ENCODE measurements around the gene LPO.

The LPO gene

DNA sequence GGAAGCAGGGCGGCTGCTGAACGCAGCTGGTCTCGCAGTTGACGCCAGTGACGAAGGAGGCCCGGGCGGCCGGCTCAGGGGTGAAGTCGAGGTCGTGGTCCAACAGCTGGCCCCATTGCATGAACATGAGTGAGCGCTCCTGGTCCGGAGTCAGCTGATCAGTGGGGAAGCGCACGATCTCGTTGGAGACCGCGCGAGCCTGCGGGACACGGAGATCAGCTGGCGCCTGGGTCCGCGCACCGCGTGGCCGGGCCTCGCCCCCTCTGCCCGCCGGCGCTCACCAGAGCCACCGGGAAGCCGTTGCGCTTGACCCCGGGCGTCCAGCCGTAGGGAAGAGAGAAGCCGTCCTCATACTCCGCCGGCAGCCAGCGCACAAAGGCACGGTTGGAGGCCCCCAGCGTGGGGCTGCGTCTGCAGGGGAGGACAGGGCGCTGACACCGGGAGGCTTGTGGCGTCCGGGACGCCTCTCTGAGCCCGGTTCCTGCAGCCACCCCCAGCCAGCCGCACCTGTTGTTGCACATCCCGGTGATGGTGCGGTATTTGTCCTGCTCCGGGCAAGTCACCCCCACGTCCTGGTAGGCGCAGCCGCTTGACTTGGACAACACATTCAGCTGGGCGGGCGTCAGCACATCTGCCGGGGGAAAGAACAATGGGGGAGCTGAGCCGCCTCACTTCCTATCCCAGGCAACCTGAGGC, 40.8 kb downstream of the LPO start:
- no peak for DNase-seq

DNA sequence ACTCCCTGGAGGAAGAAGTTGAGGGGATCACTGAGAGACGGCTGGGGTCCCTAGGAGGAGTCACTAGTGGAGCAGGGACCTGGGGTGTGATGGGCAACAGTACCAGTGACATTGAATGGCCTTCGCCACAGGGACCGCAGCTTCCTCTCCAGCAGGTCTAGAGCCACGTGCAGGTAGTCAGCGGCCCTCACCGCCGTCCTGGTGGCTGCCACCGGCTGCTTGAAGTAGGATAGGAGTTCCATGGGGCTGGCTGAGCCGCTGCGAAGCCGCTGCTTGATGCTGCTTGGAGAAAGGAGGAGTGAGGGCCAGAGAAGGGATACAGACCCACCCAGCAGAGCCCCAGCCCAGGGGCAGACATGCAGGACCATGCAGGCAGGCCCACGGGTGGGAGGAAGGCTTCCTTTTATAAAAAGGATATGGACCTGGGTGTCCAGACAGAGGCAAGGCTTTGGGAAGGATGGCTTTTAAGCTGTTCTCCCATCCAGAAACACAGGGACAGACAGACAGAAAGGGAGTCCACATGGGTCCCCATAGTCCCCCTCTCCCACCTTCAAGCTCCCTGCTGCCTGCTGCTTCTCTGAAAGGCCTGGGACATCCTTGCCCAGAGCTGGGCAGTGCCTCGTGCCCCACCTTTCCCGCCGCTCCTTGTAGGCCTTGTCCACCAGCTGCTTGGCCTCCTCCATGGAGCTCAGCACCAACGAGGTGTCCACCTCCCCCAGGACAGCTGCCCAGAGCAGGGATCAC, 41.5 kb downstream of the LPO start:
- no peak for DNase-seq

DNA sequence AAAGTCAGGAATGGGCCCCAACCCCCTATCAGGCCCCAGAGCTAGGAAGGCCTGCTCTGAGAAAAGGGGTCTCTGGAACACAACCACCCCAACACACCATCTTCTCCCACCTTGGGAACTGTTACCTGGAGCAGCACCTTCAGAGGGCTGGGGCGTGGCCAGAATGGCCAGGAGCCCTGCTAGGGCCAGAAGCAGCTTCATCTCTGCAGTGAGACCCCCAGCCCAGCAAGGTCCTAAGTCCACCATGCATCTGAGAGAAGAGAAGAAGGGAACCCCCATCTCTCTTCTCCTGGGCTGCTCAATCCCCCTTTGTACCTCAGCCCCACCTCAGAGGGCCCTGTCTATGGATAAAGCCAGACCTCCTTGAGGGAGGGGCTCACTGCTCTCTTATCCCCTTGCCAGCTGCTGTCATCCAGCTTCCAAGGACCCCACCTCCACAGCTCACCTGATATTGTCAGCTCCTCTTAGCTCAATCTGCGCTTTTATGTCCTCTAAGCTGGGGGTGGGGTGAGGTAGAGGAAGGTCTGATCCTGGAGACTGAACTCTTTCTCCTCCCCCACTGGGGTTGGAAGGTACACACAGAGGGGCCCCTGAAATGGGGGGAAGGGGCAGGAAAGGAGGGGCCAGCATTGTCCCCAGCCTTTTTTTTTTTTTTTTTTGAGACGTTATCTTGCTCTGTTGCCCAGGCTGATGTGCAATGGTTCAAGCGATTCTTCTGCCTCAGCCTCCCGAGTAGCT, 42.3 kb downstream of the LPO start, which contains the start of gene MPO:
Gene MPO, minus strand, starts transcription at position 456 of the 738 bp plus-strand sequence. Its CDS starts 177 bp downstream, at position 279.
- DNase-seq = no peak

DNA sequence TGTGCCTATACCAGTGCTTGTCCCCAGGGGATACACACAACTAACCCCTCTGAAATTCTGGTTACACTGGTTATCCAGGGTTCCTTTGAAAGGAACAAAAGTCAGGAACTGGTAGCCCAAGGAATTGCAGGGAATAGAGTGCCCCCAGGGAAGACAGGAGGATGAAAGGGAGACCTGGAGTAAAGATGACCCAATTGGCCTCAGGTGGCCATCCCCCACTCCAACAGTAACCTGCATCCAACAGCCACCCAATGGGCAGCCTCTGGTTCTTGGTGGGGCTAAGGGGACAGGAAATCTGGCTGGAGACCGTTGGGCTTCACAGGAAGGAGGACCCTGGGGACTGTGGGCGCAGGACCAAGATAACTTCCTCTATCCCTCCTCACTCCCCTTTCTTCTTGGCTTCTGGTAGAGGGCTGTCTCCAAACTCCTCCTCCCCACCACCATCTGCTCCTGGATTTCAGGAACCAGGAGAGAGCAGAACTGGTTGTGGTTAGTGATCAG, 43.2 kb downstream of the LPO start:
- no peak for DNase-seq

DNA sequence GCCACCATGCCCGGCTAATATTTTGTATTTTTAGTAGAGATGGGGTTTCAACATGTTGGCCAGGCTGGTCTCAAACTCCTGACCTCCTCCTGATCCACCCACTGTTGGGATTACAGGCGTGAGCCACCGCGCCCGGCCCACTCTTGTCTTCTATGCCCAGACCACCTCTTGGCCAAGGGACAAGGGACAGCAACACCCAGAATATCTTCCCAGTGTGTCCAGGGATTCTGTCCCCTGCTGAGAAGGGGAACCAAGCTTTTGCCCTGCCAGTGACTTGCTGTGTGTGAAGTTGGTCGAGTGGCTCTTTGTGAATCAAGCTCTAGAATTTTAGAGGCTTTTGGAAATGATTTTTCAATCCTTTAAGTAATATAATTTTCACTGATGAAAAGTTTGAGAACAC, 44.1 kb downstream of the LPO start:
- no peak for DNase-seq

DNA sequence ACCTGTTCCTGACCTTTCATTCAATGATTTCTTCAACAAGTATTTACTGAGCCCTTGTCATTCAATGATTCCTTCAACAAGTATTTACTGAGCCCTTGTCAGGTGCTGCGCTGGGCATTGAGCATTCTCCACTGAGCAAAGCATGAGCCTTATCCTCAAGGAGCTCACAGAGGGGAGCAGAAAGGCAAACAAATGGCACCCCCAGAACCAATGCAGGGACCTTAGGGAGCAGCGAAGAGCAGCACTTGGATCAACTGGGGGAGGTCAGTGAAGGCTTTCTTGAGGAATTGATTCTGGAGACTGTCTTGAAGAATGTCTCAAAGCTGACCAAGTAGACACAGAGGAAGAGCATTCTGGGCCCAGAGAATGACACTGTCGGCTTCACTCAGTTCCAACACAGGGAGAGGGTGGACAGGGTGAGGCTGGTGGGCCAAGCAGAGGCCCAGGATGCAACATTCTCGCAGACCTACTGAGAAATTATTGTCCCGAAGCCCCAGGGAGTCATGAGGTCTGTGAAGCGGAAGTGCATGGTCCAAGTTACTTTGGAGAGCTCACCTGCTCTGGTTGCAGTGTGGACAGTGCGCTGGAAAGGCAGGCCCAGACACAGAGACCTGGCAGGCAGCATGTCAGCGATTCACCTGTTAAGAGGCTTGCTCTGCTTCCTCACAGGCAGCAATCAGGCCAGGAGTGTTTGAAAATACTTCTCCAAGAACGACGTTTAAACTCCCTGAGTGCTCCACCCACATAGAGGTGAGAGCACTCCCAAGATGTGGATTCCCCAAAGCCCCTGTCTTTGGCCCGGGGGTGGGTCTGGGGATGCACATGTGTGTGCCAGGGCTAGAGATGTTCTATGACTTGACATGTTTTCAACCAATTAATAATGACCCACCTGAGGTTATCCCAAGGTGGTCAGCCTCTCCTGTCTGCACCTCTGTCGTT, 45.6 kb downstream of the LPO start:
- DNase-seq = no peak

DNA sequence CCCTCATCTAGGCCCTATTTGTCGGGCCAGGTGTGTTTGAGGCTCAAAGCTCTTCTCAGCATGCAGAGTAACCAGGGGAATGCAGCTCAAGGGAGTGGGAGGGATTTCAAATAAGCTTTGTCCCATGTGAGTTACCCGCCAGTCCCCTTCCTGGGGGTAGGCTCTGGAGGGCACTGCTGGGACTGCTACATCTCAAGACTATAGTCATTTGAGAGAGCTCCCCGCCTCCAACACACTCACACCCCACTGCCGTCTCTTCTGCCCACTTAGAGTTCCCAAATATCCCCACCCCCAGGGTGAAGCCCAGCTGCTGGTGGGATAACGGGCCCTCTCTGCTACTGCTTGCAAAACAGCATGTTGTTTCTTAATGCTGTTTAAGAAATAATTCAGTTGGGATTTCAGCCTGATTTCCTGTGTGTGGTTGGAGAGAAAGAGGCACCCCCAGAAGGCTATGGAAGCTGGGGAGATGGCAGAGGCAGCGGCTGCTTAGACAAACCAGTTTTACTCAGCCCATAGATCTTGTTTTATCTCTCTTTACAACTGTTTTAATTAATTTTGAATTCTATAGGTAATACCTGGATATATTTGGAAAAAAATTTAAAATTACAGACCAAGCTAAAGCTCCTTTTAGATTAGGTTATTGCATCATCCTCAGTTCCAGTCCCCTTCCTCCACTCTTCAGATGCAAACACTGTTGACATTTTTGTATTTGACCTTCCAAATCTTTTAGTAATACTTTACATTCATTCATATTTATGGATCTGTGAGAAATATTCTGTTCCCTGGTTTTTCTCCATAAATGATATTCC, 46.4 kb downstream of the LPO start:
- DNase-seq = no peak

DNA sequence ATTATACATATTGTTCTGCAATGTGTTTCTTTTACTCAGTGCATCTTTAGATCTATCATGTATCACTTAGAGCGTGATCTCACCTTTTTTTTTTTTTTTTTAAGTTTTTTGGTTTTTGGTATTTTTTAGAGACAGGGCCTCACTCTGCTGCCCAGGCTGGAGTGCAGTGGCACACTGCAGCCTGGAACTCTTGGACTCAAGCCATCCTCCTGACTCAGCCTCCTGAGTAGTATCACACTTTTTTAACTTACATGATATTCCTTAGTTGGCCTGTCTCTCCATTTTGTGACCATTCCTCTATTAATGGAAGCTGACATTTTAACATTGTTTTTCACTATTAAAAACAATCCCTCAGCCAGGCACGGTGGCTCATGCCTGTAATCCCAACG, 47.0 kb downstream of the LPO start:
- no peak for DNase-seq

DNA sequence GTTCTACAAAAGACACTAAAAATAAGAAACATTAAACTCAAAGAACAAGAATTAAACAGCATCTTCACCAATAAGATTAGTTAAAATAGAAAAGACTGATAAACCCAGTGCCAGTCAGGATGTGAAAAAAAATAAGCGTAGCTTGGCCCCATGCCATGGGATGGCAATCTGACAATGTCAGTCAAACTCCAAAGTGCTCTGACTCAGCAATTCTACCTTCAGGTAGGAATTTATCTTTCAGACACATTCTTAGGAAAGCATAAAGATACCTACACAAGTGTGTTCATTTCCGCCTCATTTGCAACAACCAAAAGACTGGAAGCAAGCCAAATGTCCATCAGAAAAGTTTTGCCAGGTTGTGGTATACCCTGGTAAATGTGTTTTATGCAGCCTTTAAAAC, 51.5 kb downstream of the LPO start:
- DNase-seq = no peak

DNA sequence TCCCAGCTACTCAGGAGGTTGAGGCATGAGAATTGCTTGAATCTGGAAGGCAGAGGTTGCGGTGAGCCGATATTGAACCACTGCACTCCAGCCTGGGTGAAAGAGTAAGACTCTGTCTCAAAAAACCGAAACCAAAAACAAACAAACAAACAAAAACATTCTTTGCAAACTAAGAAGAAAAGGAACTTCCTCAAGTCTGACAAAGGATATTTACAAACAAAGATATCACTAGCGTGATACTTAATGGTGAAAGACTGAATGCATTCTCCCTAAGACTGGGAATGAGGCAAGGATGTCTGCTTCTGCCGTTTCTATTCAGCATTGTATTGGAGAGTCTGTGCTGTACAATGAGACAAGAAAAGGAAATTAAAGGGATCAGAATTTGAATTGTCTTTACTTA, 52.9 kb downstream of the LPO start:
- DNase-seq = no peak

DNA sequence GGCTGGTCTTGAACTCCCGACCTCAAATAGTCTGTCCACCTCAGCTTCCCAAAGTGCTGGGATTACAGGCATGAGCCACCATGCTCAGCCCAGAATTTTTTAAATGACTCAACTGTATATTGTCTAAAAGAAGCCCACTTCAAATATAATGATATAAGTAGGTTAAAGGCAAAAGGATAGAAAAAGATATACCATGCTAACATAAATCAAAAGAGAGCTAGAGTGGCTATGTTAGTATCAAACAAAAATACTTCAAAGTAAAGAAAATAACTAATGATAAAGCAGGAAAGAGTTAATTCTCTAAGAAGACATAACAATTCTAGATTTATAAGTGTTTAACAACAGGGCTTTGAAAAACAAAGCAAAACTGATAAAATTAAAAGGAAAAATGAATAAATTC, 55.6 kb downstream of the LPO start:
- no peak for DNase-seq

DNA sequence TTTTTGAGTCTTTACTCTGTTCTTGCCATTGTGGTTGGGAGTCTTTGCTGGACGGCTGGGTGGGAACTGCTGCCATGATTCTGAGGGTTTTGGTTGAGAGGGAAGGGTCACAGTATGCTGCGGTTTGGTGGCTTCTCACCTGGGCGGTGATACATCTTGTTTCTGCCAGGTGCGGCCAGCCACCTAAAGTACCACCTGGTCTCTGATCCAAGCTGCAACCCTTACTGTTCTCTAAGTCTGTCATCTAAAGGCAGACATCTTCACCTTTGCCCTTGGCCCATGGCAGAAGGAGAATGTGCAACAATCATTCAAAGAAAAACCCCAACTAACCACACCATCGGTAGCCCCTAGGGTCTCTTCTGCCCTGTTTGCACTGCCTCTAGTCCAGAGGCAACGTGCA, 62.0 kb downstream of the LPO start:
- no peak for DNase-seq

DNA sequence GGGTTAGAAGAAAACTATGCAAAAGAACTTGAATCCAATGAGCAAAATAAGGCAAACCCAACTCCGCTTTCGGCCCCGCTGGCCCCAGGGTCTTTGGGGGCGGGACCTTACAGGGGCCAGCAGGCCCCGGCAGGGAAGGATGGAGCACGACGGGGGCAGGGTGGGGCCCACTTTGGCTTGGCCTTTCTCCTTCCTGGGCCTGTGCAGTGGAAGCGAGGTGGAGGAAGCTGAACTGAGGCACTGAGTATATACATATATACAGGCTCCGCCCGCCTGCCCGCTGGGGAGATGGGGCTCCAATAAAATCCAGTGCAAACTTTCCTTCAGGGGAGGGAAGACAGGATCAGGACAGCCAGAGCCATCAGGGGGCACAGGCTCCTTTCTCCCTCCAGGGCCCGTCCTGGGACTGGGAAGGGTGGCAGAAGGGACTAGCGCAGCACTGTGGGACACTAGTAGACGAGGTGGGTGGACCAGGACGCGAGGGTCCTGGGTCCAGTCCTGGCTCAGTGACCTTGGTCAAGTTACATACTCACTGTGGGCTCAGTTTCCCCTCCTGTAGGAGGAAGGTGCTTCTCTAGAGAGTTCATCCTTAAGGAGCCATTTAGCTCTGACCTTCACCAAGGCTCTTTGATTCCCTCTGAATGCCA, 63.2 kb downstream of the LPO start:
- DNase-seq = no peak

DNA sequence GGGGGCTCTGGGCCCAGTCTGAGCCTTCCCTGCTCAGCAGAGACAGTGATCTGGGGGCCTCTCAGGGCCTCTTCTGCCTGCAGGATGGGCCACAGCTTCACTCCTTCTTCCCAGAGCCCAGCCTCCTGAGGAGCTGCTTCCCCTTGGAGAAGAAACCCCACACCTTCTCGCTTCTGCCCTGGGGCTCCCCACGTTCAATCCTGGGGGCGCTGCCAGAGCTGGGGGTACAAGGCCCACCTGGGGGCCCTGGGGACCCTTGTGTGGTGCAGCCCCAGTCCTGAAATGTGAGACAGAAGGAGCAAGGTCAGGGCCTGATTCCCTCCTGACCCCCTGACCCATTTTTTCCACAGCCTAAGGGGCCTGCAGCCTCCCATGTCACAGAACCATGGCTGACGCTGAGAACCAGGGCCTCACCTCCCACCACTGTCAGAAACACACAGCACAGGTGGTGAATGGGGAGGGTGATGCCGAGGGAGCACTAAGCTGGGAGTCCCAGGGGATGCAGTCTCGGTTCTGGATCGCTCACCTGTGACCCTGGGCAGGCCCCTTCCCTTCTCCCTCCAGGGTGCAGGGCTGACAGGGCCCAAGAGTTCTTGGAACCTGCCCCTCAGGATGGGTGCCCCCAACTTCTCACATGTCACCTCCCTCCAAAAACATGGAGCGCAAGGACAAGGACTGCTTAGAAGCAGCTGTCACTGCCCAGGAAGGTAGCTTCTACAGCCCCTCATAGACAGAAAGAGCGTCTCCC, 64.0 kb downstream of the LPO start:
- DNase-seq = no peak

DNA sequence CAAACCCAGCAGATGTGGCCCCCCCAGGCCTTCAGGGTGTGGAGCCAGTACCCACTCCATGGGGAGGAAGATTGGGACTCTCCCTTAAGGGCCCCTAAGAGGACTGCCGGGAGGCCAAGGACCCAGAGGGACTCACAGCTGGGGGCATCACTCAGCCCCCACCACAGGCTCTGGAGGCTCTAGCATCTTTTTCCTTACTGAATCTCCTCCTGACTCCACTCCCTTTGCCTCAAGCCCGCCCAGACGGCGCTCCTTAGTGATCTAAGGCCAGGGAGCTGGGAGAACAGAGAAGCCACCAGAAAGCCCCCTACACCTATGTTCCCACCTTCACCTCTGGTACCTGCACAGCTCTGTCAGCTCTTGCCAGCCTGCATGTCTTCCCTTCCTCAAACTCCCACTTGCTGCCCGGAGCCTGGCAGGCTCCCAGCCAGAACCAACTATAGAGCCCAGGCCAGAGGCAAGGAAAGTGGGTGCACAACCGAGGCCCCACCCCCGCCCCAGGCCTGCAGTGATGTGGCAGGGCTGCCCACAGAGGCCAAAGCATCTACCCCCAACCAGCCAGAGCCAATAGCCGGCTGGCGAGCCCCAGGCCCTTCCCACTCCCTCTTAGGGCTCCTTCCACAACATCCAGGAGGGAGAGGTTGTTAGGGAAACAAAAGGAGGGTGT, 64.7 kb downstream of the LPO start:
- DNase-seq = no peak

DNA sequence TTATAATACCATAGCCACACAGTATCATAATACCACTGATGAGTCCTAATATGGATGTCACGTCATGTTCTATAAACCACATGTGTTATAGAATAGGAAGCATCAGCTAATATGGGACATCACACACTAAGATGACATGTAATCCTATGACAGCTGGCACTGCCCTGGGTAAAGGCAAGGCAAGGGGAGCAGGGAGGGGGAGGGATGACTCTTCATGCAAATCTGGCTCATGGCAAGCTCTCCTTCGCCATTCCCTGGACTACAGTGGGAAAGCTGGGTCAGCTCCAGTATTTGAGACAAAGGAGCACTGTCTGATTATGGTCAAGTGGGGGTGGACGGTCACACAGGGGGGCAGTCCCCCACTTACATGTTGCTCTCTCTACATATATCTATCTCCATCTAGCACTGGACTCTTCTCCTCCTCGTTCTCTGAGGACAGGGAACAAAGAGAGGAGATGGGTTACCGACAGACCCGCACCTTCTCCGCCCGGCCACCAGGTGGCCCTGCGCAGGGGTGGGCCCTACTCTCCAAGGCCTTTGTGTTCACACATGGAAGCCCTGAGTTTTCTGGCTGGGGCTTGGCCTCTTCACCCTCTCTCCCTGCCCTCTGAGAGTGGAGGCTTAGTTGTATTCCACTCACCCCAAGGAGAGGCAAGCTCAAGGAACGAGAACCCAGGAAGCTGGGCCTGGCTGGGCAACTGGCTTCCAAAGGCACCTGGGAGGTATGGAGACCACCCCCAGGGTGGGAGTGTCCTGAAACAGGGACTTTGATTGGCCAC, 65.8 kb downstream of the LPO start:
- no peak for DNase-seq

DNA sequence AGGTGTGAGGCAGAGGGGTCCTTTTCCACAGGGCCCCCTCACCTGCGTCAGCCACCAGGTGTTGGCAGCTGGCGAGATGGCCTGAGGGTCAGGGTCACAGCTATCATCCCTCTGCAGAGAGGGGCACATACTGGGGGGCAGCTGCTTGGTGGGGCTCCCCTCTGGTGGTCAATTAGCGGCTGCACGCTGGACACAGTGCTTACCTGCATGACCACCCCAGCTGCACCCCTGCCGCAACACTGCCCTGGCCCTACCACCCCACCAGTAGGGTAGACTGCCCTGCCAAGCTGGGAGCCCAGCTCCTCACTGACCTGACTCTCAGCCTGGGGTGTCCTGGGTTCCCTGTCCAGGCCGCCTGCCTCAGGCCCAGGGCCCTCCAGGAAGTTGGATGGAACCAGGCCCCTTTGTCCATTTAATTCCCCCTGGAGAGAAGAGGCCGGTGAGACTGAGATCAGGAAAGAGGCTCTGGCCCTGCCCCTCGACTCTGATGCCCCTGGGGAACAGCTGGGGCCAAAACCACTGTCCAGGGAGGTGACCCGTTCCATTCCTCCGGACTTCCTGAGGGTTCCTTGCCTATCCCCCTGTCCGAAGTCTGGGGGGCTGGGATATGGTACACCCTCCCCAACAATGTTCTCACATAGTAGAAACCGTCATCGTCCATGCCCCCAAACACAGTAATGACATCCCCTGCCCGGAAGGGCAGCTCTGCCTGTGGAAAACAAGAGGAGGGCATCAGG, 66.5 kb downstream of the LPO start:
- no peak for DNase-seq

DNA sequence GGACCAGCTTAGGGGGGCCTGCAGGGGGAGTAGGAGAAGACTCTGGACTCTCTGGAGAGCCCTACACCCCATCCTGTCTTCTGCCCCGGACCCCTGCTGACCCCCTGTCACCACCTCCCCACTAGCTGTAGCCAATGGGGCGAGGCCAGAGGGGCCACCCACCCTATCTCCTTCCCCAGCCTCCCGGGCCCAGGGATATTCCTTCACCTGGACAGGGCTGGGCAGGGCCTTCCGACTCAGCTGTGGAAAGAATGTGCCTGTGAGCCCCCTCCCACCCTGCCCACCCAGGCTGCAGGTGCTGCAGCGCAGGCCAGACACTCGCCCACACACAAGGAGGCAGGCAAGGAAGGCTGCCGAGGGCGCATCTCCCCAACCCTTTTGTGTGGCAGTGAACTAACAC, 67.2 kb downstream of the LPO start:
- DNase-seq = no peak

Measured in SHP77 treated with DMSO at 0.1 percent for 48 hours (cell line).